Osteoblast (primary cell): ENCODE data around the gene SORBS1. TPM values are rescaled to one million over a fixed set of nuclear protein-coding genes. Genes with fewer than 3 reads are reported as not detected.

Experiments
- DNase-seq: peaks from one replicate; pipeline ENCODE4 v3.0.0; 2011; ENCODE audit warnings: low spot score, mixed read lengths; ENCODE audit not compliant: insufficient read length; ENCODE audit errors: missing footprints
- H2AFZ ChIP-seq: 2 replicates; pipeline ENCODE4 v1.6.0; 2011; ENCODE audit warnings: mild to moderate bottlenecking, low read length
- H3K27ac ChIP-seq: 2 replicates; pipeline ENCODE4 v1.5.1; 2011; ENCODE audit warnings: mild to moderate bottlenecking, low read depth, low read length, moderate library complexity
- H3K27me3 ChIP-seq: 2 replicates; pipeline ENCODE4 v1.6.0; 2012; ENCODE audit warnings: mild to moderate bottlenecking, control low read depth, inconsistent platforms, low read length, moderate library complexity; ENCODE audit not compliant: insufficient read depth
- H3K36me3 ChIP-seq: 2 replicates; pipeline ENCODE4 v1.5.1; 2011; ENCODE audit warnings: mild to moderate bottlenecking, low read length, control low read depth, moderate library complexity; ENCODE audit not compliant: insufficient read depth
- H3K4me1 ChIP-seq: 2 replicates; pipeline ENCODE4 v1.5.1; 2011; ENCODE audit warnings: mild to moderate bottlenecking, low read length, control low read depth, moderate library complexity; ENCODE audit not compliant: insufficient read depth
- H3K4me2 ChIP-seq: 2 replicates; pipeline ENCODE4 v1.6.0; 2011; ENCODE audit warnings: mild to moderate bottlenecking, low read length; ENCODE audit not compliant: insufficient read depth
- H3K4me3 ChIP-seq: fragments of 200-600 bp; sonication (generic); 3 replicates; pipeline ENCODE4 v1.5.1; 2012; ENCODE audit warnings: mild to moderate bottlenecking, low read length, inconsistent platforms; ENCODE audit not compliant: insufficient read depth
- H3K79me2 ChIP-seq: 2 replicates; pipeline ENCODE4 v1.6.0; 2012; ENCODE audit warnings: mild to moderate bottlenecking, low read length, control low read depth, inconsistent platforms; ENCODE audit not compliant: insufficient read depth
- H3K9me3 ChIP-seq: 2 replicates; pipeline ENCODE4 v1.5.1; 2011; ENCODE audit warnings: low read depth, low read length, control low read depth
- H4K20me1 ChIP-seq: 2 replicates; pipeline ENCODE4 v1.6.0; 2012; ENCODE audit warnings: mild to moderate bottlenecking, low read length, control low read depth; ENCODE audit not compliant: insufficient read depth
- total RNA-seq: library from RNA; depleted of rRNA; stranded (reverse); fragments of >200 nt; gene quantifications from 2 replicates; pipeline ENCODE4 v1.2.3, GENCODE V29; 2012
- TF ChIP-seq, protein P1 (sequence below): IDR thresholded peaks from 2 replicates; pipeline ENCODE4 v1.5.1; 2011; ENCODE audit warnings: mild to moderate bottlenecking, low read depth, low read length, moderate library complexity; ENCODE audit errors: extremely low read depth

SORBS1 gene
- total RNA-seq, 1 donor: 0.72 TPM

DNA sequence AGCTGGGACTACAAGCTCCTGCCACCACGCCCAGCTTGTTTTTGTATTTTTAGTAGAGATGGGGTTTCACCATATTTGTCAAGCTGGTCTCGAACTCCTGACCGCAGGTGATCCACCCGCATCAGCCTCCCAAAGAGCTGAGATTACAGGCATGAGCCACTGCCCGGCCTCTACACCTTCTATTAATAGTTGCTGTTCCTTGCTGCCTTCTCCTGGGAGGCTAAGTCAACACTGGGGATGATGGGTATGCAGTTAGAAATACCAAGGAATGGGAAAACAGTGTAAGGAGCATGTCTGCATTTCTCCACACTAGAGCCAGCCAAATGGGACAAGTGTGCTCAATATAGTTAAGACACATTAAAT lies 173.1 kb downstream of the SORBS1 start:
- Histone ChIP-seq H3K79me2 (no peaks in the 10 kb centered on the region), H3K9me3 (no peaks in the 10 kb centered on the region), H4K20me1 (no peaks in the 10 kb centered on the region), H3K27me3 (peaks cover 10% of the 10 kb centered on the region), H3K4me1 (no peaks in the 10 kb centered on the region), H2AFZ (no peak overlapping the region), H3K4me2 (no peak overlapping the region), H3K4me3 (no peak overlapping the region), H3K36me3 (no peaks in the 10 kb centered on the region), H3K27ac (no peak overlapping the region)
- TF ChIP-seq, protein P1, sequence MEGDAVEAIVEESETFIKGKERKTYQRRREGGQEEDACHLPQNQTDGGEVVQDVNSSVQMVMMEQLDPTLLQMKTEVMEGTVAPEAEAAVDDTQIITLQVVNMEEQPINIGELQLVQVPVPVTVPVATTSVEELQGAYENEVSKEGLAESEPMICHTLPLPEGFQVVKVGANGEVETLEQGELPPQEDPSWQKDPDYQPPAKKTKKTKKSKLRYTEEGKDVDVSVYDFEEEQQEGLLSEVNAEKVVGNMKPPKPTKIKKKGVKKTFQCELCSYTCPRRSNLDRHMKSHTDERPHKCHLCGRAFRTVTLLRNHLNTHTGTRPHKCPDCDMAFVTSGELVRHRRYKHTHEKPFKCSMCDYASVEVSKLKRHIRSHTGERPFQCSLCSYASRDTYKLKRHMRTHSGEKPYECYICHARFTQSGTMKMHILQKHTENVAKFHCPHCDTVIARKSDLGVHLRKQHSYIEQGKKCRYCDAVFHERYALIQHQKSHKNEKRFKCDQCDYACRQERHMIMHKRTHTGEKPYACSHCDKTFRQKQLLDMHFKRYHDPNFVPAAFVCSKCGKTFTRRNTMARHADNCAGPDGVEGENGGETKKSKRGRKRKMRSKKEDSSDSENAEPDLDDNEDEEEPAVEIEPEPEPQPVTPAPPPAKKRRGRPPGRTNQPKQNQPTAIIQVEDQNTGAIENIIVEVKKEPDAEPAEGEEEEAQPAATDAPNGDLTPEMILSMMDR: no peak
- DNase-seq: no peak

DNA sequence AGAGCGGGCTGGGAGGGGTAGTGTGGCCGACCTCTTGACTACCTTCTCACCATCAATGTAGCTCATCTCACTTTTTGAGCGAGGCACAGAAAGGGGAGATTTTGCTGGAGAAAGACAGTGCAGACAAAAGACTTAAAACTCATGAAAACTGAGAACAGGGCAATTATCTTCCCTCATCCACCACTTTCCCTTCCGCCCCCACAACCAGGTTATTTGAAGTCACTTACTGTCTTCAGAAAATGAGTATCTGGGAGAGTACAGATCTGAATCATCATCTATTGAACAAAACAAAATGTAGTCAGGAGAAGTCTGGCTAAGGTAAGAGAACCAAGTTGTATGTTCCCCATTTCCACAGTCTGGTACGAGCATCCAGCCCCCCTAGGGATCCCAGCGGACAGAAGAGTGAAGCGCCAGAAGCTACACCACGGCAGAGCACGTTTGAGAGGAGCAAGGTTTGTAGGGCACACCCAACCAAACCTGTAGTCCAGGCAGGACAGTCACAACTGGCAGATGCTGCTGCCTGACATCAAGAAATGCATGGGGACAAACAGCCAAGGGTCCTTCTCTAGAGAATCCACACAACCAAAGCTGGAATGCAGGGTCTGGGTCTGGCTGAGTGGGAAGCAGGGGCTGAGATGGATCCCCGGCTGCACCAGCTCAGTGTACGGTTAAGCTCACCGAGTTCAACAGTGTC lies 177.0 kb downstream of the SORBS1 start:
- Histone ChIP-seq H3K4me1 (no peaks in the 10 kb centered on the region), H3K36me3 (no peaks in the 10 kb centered on the region), H3K4me2 (no peak overlapping the region), H3K9me3 (no peaks in the 10 kb centered on the region), H3K27ac (no peak overlapping the region), H3K79me2 (no peaks in the 10 kb centered on the region), H3K4me3 (no peak overlapping the region), H4K20me1 (no peaks in the 10 kb centered on the region), H3K27me3 (peaks cover 12% of the 10 kb centered on the region), H2AFZ (no peak overlapping the region)
- DNase-seq: no peak
- TF ChIP-seq, protein P1: no peak

DNA sequence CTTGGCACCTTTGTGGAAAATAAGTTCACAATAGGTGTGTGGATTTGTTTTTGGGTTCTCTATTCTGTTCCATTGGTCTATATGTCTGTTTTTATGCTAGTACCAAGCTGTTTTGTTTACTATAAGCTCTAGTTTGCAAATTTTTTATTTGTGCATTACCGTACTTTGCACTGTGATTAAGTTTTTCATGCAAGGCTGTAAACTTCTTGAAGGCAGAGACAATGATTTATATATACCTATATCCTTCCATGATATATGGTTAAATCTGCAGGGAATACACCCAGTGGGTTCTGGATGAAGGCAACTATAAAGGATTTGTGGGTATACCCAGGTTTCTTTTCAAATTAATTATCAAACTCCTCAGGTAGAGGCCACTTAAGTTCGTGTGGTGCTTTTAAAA lies 178.6 kb downstream of the SORBS1 start:
- H3K4me2 ChIP-seq: no peak overlapping the region
- H3K27ac ChIP-seq: no peak overlapping the region
- H4K20me1 ChIP-seq: no peaks in the 10 kb centered on the region
- no peak overlapping the region for H2AFZ ChIP-seq
- DNase-seq: no peak
- no peaks in the 10 kb centered on the region for H3K4me1 ChIP-seq
- TF ChIP-seq, protein P1: no peak
- H3K36me3 ChIP-seq: no peaks in the 10 kb centered on the region
- H3K79me2 ChIP-seq: no peaks in the 10 kb centered on the region
- no peak overlapping the region for H3K4me3 ChIP-seq
- H3K9me3 ChIP-seq: no peaks in the 10 kb centered on the region
- peaks cover 6% of the 10 kb centered on the region for H3K27me3 ChIP-seq

DNA sequence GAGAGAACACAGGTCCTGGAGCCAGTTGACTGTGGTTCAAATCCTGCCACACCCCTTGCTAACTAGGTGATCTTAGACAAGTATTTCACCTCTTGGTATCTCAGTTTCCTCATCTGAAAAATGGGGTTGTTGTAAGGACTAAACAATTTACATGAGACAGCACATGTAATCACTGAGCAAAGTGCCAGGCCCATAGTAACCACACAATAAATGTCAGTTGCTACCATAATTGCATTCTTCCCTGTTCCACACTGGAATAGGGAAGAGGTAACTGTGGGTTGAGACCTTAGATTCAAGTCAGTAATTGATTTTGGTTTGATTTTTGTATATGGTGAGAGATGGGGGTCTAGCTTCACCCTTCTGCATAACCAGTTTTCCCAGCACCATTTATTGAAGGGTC lies 179.0 kb downstream of the SORBS1 start:
- Histone ChIP-seq H3K4me3 (no peak overlapping the region), H3K79me2 (no peaks in the 10 kb centered on the region), H4K20me1 (no peaks in the 10 kb centered on the region), H3K4me2 (no peak overlapping the region), H3K27ac (no peak overlapping the region), H2AFZ (no peak overlapping the region), H3K27me3 (peaks cover 6% of the 10 kb centered on the region), H3K36me3 (no peaks in the 10 kb centered on the region), H3K9me3 (no peaks in the 10 kb centered on the region), H3K4me1 (no peaks in the 10 kb centered on the region)
- no peak for DNase-seq
- TF ChIP-seq, protein P1: no peak
